C4-2B (cell line): ENCODE results near the gene NRN1L.

Source experiments
- ZFX ChIP-seq: fragments of 450-650 bp; IDR thresholded peaks from 2 replicates; pipeline ENCODE4 v1.6.1; 2017
- TF ChIP-seq, protein P1 (sequence below): fragments of 450-650 bp; conservative IDR thresholded peaks from 2 replicates; pipeline ENCODE4 v1.5.1; 2017; ENCODE audit warnings: mild to moderate bottlenecking

GRCh38 chr16:67928147-67928546, 43.5 kb downstream of the NRN1L start:
- TF ChIP-seq, protein P1, sequence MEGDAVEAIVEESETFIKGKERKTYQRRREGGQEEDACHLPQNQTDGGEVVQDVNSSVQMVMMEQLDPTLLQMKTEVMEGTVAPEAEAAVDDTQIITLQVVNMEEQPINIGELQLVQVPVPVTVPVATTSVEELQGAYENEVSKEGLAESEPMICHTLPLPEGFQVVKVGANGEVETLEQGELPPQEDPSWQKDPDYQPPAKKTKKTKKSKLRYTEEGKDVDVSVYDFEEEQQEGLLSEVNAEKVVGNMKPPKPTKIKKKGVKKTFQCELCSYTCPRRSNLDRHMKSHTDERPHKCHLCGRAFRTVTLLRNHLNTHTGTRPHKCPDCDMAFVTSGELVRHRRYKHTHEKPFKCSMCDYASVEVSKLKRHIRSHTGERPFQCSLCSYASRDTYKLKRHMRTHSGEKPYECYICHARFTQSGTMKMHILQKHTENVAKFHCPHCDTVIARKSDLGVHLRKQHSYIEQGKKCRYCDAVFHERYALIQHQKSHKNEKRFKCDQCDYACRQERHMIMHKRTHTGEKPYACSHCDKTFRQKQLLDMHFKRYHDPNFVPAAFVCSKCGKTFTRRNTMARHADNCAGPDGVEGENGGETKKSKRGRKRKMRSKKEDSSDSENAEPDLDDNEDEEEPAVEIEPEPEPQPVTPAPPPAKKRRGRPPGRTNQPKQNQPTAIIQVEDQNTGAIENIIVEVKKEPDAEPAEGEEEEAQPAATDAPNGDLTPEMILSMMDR: no peak
- no peak for TF ChIP-seq ZFX
